Measurements from ENCODE around the gene TUBG1. TPM values are rescaled to one million over a fixed set of nuclear protein-coding genes. Genes with fewer than 3 reads are reported as not detected.
"Not testable (repeated sequence)": the region's sequence is repeated elsewhere in the genome, so short reads cannot be mapped to it uniquely, and the experiment has no call there.

The TUBG1 gene
- total RNA-seq, 4 donors from 2014 or later, result 7.9 to 39.4 (median 23.9) TPM

DNA sequence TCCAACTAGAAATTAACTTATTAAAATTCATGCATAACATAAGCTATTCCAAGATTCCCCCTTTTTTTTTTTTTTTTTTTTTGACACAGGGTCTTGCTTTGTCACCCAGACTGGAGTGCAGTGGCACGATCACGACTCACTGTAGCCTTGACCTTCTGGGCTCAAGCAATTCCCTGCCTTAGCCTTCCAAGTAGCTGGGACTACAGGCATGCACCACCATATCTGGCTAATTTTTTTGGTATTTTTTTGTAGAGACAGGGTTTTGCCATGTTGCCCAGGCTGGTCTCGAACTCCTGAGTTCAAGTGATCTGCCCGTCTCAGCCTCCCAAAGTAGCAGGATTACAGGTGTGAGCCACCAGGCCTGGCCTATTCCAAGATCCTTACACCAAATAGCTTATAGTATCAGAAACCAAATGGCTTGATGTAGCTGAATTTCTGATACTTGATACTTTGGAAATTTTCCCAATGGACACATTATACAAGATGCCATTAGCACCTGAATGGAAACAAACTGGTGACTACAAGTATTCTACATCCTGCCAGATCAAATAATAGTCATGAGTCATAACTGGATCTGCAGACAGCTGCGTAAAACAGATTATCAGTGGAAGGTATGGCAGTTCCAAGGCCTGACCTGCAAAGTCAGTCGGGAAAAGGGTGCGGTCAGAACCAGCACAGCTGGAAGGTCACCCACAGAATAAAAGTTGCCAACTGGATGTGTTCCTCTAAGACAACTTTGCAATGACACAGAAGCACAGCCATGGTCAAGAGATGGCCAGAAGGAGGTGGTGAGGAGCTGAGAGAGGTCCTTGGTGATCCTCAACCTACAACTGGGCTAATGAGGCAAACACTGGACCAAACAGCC is 14.5 kb downstream of the TUBG1 start:
- intact Hi-C loops (cut with DNase I; ENCODE audit: low total_unique reads), result no loop called here
- Histone ChIP-seq H3K9me3 (no peaks in the 10 kb centered on the region), H3K36me3 (no peaks in the 10 kb centered on the region), H3K27ac (no peak overlapping the region), H3K27me3 (no peaks in the 10 kb centered on the region), H3K4me1 (no peaks in the 10 kb centered on the region), H3K4me3 (no peak overlapping the region)
- no peak for DNase-seq
- TF ChIP-seq, protein P1, sequence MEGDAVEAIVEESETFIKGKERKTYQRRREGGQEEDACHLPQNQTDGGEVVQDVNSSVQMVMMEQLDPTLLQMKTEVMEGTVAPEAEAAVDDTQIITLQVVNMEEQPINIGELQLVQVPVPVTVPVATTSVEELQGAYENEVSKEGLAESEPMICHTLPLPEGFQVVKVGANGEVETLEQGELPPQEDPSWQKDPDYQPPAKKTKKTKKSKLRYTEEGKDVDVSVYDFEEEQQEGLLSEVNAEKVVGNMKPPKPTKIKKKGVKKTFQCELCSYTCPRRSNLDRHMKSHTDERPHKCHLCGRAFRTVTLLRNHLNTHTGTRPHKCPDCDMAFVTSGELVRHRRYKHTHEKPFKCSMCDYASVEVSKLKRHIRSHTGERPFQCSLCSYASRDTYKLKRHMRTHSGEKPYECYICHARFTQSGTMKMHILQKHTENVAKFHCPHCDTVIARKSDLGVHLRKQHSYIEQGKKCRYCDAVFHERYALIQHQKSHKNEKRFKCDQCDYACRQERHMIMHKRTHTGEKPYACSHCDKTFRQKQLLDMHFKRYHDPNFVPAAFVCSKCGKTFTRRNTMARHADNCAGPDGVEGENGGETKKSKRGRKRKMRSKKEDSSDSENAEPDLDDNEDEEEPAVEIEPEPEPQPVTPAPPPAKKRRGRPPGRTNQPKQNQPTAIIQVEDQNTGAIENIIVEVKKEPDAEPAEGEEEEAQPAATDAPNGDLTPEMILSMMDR (IDR thresholded peaks at IDR 0.05), result no peak
- no peak for TF ChIP-seq POLR2A (IDR thresholded peaks at IDR 0.05)

DNA sequence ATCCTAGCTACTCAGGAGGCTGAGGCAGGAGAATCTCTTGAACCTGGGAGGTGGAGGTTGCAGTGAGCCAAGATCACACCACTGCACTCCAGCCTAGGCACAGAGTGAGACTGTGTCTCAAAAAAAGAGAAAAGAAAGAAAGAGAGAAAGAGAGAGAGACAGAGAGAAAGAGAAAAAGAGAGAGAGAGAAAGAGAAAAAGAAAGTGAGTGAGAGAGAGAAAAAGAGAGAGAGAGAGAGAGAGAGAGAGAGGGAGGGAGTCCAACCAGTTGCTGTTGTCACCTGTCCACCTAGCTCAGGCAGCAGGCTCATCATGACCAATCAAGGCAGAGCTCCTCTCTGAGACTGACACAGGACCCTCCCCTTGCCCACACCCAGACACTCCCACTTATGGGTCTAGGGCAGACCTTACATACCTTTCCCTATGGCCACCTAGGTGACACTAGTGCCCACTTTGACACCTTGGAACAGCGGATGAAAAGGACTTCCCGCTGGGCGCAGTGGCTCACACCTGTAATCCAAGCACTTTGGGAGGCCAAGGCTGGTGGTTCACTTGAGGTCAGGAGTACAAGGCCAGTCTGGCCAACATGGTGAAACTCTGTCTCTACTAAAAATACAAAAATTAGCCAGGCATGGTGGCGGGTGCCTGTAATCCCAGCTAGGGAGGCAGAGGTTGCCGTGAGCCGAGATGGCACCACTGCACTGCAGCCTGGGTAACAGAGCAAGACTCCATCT is 17.7 kb downstream of the TUBG1 start:
- H3K36me3 ChIP-seq; DNase-seq; H3K4me1 ChIP-seq; H3K4me3 ChIP-seq; H3K9me3 ChIP-seq; intact Hi-C loops (cut with DNase I; ENCODE audit: low total_unique reads); H3K27ac ChIP-seq; H3K27me3 ChIP-seq: not testable (repeated sequence)

DNA sequence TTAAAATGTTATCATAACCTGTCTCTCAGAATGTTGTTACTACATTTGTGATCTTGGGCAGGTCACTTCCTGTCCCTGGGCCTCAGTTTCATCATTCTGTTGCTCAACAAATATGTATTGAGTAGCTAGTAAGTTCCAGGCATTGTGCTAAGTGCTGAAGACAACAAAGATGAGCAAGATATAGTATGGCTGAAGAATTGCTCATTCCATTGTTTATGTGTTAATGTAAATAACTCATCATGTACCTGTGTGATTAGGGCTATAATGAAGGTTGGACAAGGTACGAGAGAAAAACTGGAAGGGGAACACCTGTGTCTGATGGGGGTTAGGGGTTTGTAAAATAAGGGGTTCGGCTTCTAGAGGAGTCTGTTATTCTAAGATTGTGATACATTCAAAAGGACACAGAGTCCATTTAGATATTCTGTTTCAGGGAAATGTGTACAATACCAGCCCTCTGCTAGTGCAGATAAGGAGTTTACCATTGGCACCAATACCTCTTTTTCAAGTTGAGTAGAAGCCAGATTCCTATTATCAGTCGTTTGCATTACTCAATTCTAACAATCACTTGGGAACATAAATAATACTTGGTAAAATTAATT is 20.0 kb downstream of the TUBG1 start:
- H3K36me3 ChIP-seq, result no peaks in the 10 kb centered on the region
- no peak overlapping the region for H3K27ac ChIP-seq
- no peak for DNase-seq
- no peak overlapping the region for H3K4me3 ChIP-seq
- no peak for TF ChIP-seq POLR2A (IDR thresholded peaks at IDR 0.05)
- TF ChIP-seq, protein P1 (IDR thresholded peaks at IDR 0.05), result no peak
- intact Hi-C loops (cut with DNase I; ENCODE audit: low total_unique reads), result no loop called here
- no peaks in the 10 kb centered on the region for H3K9me3 ChIP-seq
- no peaks in the 10 kb centered on the region for H3K4me1 ChIP-seq
- H3K27me3 ChIP-seq, result no peaks in the 10 kb centered on the region

DNA sequence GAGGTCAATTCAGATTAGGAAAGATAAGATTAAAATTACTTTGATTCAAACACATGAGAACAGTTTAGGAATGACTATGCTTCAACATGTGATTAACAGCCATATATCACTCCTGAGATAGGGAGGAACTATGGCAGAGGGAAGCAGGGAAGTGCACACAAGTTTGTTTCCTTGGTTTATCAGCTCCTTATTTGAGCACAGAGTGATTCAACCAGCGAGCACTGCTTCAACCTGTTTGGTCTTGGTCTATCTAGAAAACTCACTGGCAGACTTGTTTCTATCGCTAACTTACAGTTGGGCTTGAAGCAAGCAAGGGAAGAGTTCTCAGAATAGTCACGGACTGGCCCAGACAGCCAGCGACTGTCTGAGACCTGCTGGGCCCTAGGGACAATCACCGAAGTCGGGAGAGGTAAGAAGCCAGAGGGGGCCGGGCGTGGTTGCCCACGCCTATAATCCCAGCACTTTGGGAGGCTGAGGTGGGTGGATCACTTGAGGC is 23.5 kb downstream of the TUBG1 start:
- Histone ChIP-seq H3K36me3 (no peaks in the 10 kb centered on the region), H3K27me3 (no peaks in the 10 kb centered on the region), H3K9me3 (no peaks in the 10 kb centered on the region), H3K27ac (no peak overlapping the region), H3K4me1 (no peaks in the 10 kb centered on the region), H3K4me3 (no peak overlapping the region)
- intact Hi-C loops (cut with DNase I; ENCODE audit: low total_unique reads), result no loop called here
- no peak for TF ChIP-seq POLR2A (IDR thresholded peaks at IDR 0.05)
- TF ChIP-seq, protein P1 (IDR thresholded peaks at IDR 0.05), result no peak
- no peak for DNase-seq

DNA sequence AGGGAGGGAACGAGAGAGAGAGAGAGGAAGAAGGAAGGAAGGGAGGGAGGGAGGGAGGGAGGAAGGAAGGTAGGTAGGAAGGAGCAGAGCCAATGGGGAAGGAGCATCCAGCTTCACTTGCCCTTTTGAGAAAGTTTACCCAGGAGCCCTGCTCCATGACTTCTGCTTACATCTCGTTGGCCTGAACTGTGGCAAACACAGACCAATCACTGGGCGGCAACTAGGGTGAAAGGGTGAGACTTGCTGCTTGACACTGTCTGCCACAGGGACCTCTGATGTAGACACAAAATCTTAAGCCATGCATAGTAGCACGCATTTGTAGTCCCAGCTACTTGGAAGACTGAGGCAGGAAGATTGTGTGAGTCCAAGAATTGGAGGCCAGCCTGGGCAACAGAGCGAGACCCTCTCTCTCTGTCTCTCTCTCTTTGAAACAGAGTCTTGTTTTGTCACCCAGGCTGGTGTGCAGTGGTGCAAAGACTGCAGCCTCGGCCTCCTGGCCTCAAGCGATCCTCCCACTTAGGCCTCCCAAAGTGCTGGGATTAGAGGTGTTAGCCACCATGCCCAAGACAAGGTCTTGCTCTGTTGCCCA is 30.1 kb downstream of the TUBG1 start:
- TF ChIP-seq POLR2A (IDR thresholded peaks at IDR 0.05), result no peak
- TF ChIP-seq, protein P1 (IDR thresholded peaks at IDR 0.05), result no peak
- H3K4me1 ChIP-seq, result no peaks in the 10 kb centered on the region
- no peak overlapping the region for H3K27ac ChIP-seq
- no peaks in the 10 kb centered on the region for H3K9me3 ChIP-seq
- no peak for DNase-seq
- no peak overlapping the region for H3K4me3 ChIP-seq
- intact Hi-C loops (cut with DNase I; ENCODE audit: low total_unique reads), result no loop called here
- H3K36me3 ChIP-seq, result no peaks in the 10 kb centered on the region
- H3K27me3 ChIP-seq, result no peaks in the 10 kb centered on the region
